Ovary (tissue), 9 donors: ENCODE measurements around the gene TCL1A. TPM values are rescaled to one million over a fixed set of nuclear protein-coding genes. Genes with fewer than 3 reads are reported as not detected.

Source experiments
- DNase-seq, 5 donors: peaks; one replicate each; pipeline ENCODE4 v3.0.0-alpha.2; 2019 to 2020
- H3K27ac ChIP-seq, 2 donors: fragments of 200-600 bp; one replicate each; pipeline versions ENCODE4 v1.5.1 to v1.8.0; 2019 to 2022
- H3K27me3 ChIP-seq: fragments of 200-600 bp; one replicate; pipeline ENCODE4 v1.8.0; 2022
- H3K36me3 ChIP-seq: fragments of 200-600 bp; sonication (generic); one replicate; pipeline ENCODE4 v1.5.1; 2019
- H3K4me1 ChIP-seq: one replicate; pipeline ENCODE4 v1.8.1; 2013; ENCODE audit warnings: mild to moderate bottlenecking, moderate library complexity; ENCODE audit not compliant: insufficient read depth
- H3K4me3 ChIP-seq: fragments of 200-600 bp; sonication (generic); one replicate; pipeline ENCODE4 v1.5.1; 2017
- H3K9me3 ChIP-seq, 2 donors: fragments of 200-600 bp in 1 of 2; sonication (generic) in 1 of 2; one replicate each; pipeline versions ENCODE4 v1.5.1 to v1.8.1; 2013 to 2019; ENCODE audit warnings: mild to moderate bottlenecking in 1 of 2, moderate library complexity in 1 of 2
- CTCF ChIP-seq, 3 donors: fragments of 450-650 bp in 2 of 3; fragments of 200-600 bp in 1 of 3; IDR thresholded peaks; one replicate each; pipeline versions ENCODE4 v1.5.1 to v1.8.0; 2016 to 2022; ENCODE audit warnings: antibody characterized with exemption in 3 of 3, mild to moderate bottlenecking in 1 of 3
- EP300 ChIP-seq: sonication (generic); formaldehyde crosslinking; IDR thresholded peaks from one replicate; pipeline ENCODE4 v1.6.1; 2017; ENCODE audit warnings: antibody characterized with exemption
- POLR2A ChIP-seq: fragments of 450-650 bp; IDR thresholded peaks from one replicate; pipeline ENCODE4 v1.6.1; 2017; ENCODE audit warnings: antibody characterized with exemption, mild to moderate bottlenecking, moderate library complexity
- WGBS, 3 donors: extraction: QIAGEN DNeasy Blood & Tissue Kit in 1 of 3; methylation state at CpG; one replicate each; pipeline versions ENCODE4 v1.1.5 to v1.1.7; 2013 to 2017; 5-methylcytosine and 5-hydroxymethylcytosine counted together
- intact Hi-C, 4 donors: fragments of 100-400 bp; cut with DNase I; formaldehyde crosslinking; loops; one replicate each; pipeline versions ENCODE4 v1.11.0 to v1.15.1; 2022 to 2023
- polyA plus RNA-seq, 2 donors: library from polyadenylated mRNA; stranded (reverse); fragments of 200-250 nt in 1 of 2; fragments of 350-450 nt in 1 of 2; fragmentation: Illumina TruSeq in 1 of 2; extraction: RNeasy Lipid Tissue Mini Kit (QIAGEN cat#74804) in 1 of 2; gene quantifications; one replicate each; pipeline ENCODE4 v1.2.3, GENCODE V29; 2013 to 2014
- total RNA-seq, 7 donors: library from RNA; depleted of rRNA in 2 of 7; stranded (reverse); fragments of >200 nt in 2 of 7; fragmentation: NEBNext Ultra II Directional in 3 of 7; extraction: Animal tissue kit (Norgen Biotek cat#: 25700) in 3 of 7; gene quantifications; one replicate each; pipeline versions ENCODE4 v1.1.0 to v1.2.4, GENCODE V29; 2016 to 2023
- donor health status: DM: no; HTN: no; CAD: no; lungs with moderate emphysema.
- donor health status: DM: no; HTN: no; CAD: no.
- donor health status: Bipolar disorder and iron deficiency.
- donor health status: DM: yes; HTN: yes; CAD: no.
- donor health status: DM: no; HTN: no; CAD: no.
- donor health status: DM: yes; HTN: yes; CAD: no.

The TCL1A gene
- total and polyA plus RNA-seq, 9 donors: 0.13 to 0.70 TPM; not detected in 7

DNA sequence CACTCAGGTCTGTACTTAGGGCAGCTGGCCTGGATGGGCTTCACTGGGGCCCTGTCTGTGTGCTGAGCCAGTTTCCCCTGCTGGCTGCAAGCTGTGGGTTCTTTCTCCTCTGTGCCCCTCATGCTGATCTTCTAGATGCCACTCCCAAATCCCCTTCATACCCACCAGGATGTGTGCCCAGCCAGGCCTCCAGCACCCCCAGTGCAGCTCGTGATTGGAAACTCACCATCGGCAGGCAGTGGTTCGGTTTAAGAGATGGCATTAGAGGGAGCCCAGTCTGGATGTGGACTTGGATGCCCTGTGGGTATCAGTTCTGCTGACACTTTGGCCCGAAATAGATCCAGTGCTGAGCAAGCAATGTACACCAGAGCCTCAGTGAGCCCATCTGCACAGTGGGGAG lies 21.8 kb downstream of the TCL1A start:
- H3K27me3 ChIP-seq: no peaks in the 10 kb centered on the region
- WGBS, 3 donors: 87 to 91% (median 89%) methylated on average over 4 of the region's 4 CpGs
- no peaks in the 10 kb centered on the region for H3K4me1 ChIP-seq
- H3K36me3 ChIP-seq: no peaks in the 10 kb centered on the region
- no peak overlapping the region for H3K4me3 ChIP-seq
- H3K9me3 ChIP-seq: no peaks in the 10 kb centered on the region
- no peak overlapping the region for H3K27ac ChIP-seq
- intact Hi-C loops: loop anchor here in 1 of 4 donors (10.0 kb wide), 1 partner anchor 127 kb away; no protein-coding TSS in a partner anchor
- TF ChIP-seq POLR2A: no peak
- DNase-seq: no peak

DNA sequence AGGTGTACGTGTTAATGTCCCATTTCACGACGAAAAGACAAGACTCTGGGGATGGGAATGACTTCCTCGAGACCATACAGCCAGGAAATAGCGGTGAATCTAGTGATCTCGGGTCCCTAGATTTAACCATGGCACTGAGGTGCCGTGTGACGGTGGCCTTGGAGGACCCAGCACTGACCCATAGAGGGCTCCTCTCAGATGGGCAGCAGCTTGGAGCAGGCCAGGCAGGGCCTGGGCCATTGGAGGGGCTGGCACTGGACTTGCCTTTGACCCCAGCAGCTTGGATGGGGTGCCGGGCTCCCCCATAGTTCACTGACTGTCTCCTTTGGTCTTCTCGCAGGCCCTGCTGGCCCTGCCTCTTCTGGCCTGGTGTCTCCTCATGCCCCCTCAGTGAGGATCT lies 22.3 kb downstream of the TCL1A start:
- Histone ChIP-seq H3K27ac (no peak overlapping the region), H3K4me3 (no peak overlapping the region), H3K9me3 (no peaks in the 10 kb centered on the region), H3K4me1 (no peaks in the 10 kb centered on the region), H3K36me3 (no peaks in the 10 kb centered on the region), H3K27me3 (no peaks in the 10 kb centered on the region)
- intact Hi-C loops: loop anchor here in 1 of 4 donors (10.0 kb wide), 1 partner anchor 127 kb away; no protein-coding TSS in a partner anchor
- WGBS, 3 donors: 89 to 96% (median 94%) methylated on average over 10 of the region's 10 CpGs
- TF ChIP-seq CTCF (IDR thresholded peaks at IDR 0.05) (no peak), POLR2A (no peak), EP300 (no peak)
- no peak for DNase-seq

DNA sequence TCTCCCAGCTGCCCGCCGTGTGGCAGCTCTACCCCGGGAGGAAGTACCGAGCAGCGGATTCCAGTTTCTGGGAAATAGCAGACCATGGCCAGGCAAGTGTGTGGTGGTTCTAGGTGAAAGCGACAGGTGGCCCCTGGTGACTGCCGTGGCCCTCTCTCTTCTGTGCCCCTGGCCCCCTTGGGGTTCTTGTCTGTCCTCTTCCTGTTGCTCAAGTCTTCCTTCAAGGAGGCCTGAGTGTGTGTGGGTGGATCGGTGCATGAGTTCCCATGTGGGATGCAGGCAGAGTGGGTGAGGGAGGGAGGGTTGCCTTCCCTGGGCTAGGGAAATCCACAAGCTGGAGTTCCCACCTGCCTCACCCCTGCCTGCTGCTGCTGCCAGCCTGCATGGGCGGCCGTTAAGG lies 23.1 kb downstream of the TCL1A start:
- Histone ChIP-seq H3K4me3 (no peak overlapping the region), H3K27me3 (no peaks in the 10 kb centered on the region), H3K27ac (no peak overlapping the region), H3K4me1 (no peaks in the 10 kb centered on the region), H3K36me3 (no peaks in the 10 kb centered on the region), H3K9me3 (no peaks in the 10 kb centered on the region)
- 84 to 87% (median 86%) methylated on average over 10 of the region's 10 CpGs for WGBS, 3 donors
- intact Hi-C loops: loop anchor here in 1 of 4 donors (10.0 kb wide), 1 partner anchor 126 kb away; no protein-coding TSS in a partner anchor
- DNase-seq: no peak
- TF ChIP-seq CTCF (IDR thresholded peaks at IDR 0.05): no peak
- TF ChIP-seq EP300: no peak
- no peak for TF ChIP-seq POLR2A

DNA sequence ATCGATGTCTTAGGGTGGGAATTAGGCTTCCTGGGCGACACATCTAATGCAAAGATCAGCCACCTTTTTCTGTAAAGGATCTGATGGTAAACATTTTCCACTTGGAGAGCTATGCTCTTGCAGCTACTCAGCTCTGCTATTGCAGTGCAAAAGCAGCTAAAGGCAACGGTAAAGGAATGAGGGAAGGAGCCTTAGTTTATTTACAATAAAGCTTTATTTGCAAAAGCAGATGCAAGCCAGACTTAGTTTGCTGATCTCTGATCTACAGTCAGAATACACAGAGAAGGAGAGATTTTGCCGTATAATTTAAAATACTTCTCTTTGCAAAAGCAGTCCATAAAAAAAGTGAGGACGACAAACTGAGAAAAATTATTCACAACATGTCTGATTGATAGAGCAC lies 24.5 kb downstream of the TCL1A start:
- no peaks in the 10 kb centered on the region for H3K36me3 ChIP-seq
- no peak overlapping the region for H3K4me3 ChIP-seq
- H3K9me3 ChIP-seq: no peaks in the 10 kb centered on the region
- H3K4me1 ChIP-seq: no peaks in the 10 kb centered on the region
- no peak for DNase-seq
- TF ChIP-seq EP300: no peak
- TF ChIP-seq POLR2A: no peak
- TF ChIP-seq CTCF (IDR thresholded peaks at IDR 0.05): no peak
- no peaks in the 10 kb centered on the region for H3K27me3 ChIP-seq
- intact Hi-C loops: no loop called here
- no peak overlapping the region for H3K27ac ChIP-seq
- WGBS, 3 donors: 42 to 62% (median 53%) methylated on average over 5 of the region's 5 CpGs

DNA sequence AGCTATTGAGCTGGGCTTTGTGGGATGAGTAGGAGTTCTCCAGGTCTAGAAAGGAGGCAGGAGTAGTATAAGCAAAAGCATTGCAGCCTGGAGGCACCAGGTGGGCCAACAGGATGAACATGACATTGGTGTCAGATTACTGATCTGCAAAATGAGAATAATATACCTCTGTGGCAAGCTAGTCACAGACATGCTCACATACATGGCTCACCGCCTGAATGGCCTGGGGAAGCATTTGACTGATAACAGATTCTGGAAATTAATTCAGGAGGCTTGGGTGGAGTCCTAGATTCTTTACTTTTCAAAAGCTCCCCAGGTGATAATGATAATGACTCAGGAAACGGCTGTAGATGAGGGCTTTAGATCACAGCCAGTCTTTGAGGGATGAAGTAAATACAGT lies 27.0 kb downstream of the TCL1A start:
- Histone ChIP-seq H3K36me3 (no peaks in the 10 kb centered on the region), H3K9me3 (no peaks in the 10 kb centered on the region), H3K4me1 (no peaks in the 10 kb centered on the region), H3K4me3 (no peak overlapping the region), H3K27me3 (no peaks in the 10 kb centered on the region), H3K27ac (no peak overlapping the region)
- TF ChIP-seq CTCF (IDR thresholded peaks at IDR 0.05) (no peak), EP300 (no peak), POLR2A (no peak)
- intact Hi-C loops: no loop called here
- no peak for DNase-seq
- WGBS, 3 donors: 52 to 88% (median 74%) methylated on average over 2 of the region's 2 CpGs
